ENCODE measurements around the gene TMEM151A. TPM values are rescaled to one million over a fixed set of nuclear protein-coding genes. Genes with fewer than 3 reads are reported as not detected.

TMEM151A gene
- total and polyA plus RNA-seq, 11 donors, result 0.08 to 7.9 (median 0.12) TPM; not detected in 5

DNA sequence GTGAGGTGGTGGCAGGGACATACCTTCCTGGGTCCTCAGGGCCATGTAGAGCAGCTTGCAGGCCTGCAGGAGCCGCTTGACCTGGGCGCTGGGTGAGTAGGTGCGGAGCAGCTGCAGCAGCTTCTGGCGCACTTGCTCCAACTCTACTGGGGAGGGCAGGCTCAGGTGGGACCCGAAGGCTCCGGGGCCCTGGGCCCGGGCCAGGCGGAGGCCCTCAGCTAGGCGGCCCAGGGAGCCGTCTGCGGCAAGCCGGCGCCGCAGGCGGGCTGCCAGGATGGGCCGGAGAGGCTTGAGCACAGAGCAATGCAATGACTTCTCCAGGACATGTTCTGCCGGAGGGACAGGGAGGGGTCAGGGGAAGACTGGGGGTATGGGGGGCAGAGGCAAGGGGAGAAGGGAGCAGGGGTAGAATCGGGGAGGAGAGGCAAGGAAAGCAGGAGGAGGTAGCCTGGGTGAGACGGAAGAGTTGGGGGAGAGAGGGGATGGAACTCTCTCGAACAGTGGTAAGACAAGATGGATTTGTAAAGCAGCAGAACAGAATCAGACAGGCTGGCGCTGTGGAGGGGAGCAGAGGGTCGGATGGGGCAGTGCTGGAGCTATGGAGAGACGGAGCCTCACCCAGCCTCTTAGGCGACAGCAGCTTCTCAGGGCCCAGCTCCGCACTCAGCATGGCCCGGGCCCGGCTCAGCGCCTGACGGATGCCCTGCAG is 42.4 kb downstream of the TMEM151A start:
- no peaks in the 10 kb centered on the region for H3K27me3 ChIP-seq
- H3K9me3 ChIP-seq, result no peaks in the 10 kb centered on the region
- no peak overlapping the region for H3K4me3 ChIP-seq
- H3K4me1 ChIP-seq, result peaks cover 4 to 36% (median 20%) of the 10 kb centered on the region in 12 donors
- H3K27ac ChIP-seq, result no peak overlapping the region
- whole genome bisulfite sequencing, 4 donors, result 84 to 89% (median 86%) methylated on average over 22 to 29 of the region's 29 CpGs
- intact Hi-C loops (cut with DNase I), result no loop called here
- H3K36me3 ChIP-seq, result peaks cover 0 to 38% (median 13%) of the 10 kb centered on the region in 9 donors
- peak in 3 of 5 donors; percentile 17 to 41 (median 20) for DNase-seq
- TF ChIP-seq CTCF (IDR thresholded peaks at IDR 0.05) (no peak), POLR2A (IDR thresholded peaks at IDR 0.05) (no peak)
- ATAC-seq, result no peak

DNA sequence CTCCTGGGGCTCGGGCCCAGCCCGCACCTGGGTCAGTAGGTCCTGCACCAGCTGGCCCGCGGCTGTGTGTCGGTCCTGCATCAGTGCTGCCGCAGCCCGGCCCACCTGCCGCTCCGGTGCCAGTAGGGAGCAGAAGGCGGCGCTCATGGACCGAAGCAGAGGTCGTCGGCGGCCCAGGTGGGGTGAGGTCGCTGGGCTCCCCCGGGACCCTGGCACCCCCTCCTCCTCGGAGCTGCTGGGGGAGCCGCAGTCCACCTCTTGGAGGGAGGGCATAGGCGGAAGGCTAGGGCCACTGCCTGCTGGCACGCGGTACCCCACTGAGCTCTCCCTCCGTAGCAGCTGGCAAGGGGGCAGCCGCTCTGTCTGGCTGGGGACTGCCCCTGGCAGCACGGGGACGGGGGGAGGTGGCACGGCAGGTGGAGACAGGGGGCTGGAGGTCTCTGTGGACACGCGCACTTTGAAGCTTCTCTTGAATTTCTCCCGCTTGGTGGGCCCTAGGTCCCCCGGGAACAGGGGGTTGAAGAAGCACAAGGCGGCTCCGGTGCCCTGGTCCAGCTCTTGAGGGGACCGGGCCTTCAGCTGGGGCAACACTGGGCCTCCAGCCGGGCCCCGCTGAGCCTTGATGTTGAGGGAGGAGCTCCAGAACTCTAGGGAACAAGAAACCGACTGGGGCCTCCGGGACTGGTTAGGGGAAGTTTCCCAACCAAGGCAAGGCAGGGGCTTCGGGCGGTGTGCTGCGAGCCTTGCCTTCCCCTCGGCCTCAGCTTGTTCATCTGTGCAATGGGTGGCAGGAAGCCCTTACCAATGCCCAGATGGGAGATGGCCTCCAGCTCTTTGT is 43.1 kb downstream of the TMEM151A start:
- Histone ChIP-seq H3K27ac (peak overlapping the region in 5 of 12 donors; percentile 4 to 81 (median 68)), H3K4me3 (peak overlapping the region in 9 of 12 donors; percentile 60 to 76 (median 69)), H3K4me1 (peaks cover 4 to 35% (median 20%) of the 10 kb centered on the region in 12 donors), H3K27me3 (no peaks in the 10 kb centered on the region), H3K36me3 (peaks cover 0 to 46% (median 21%) of the 10 kb centered on the region in 9 donors), H3K9me3 (no peaks in the 10 kb centered on the region)
- WGBS, 4 donors, result 78 to 84% (median 81%) methylated on average over 31 to 42 of the region's 42 CpGs
- DNase-seq, result peak in 3 of 5 donors; percentile 23 to 63 (median 32)
- no peak for ATAC-seq
- TF ChIP-seq CTCF (IDR thresholded peaks at IDR 0.05), result no peak
- no peak for TF ChIP-seq POLR2A (IDR thresholded peaks at IDR 0.05)
- intact Hi-C loops (cut with DNase I), result loop anchor here in 1 of 10 donors (5.0 kb wide), 1 partner anchor 43 kb away; the partner anchor contains the start of gene TMEM151A

DNA sequence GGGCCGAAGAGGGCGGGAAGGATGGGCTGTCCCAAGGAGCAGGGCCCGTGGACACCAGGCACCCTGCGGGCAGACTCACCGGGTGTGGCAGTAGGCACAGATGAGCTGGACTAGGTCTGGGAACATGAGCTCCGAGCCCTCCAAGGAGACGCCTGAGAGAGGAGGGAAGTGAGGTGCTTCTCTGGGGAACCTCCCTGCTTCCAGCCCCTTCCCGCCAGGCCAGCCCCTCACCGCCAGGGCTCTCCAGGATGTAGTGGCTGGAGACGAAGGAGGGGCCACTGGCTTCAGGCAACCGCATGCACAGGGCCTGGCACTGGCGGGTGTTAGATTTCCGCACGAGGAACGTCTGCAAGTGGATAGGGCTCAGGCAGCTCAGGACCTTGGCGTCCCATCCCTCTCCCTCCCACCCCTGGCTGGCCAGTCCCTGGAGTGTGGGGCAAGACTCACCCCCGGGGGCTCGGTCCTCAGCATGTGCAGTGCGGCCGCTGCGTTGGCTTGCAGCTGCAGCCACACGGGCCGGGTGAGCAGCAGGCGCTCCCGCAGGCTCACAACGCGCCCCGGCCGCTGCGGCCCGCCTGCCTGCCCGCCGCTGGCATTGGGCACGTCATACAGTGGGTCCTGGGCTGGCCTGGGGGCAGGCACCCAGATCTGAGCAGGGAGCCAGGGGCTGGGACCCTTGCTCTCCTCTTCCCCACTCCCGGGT is 44.0 kb downstream of the TMEM151A start:
- peak in 3 of 4 donors; percentile 27 to 61 (median 32) for ATAC-seq
- TF ChIP-seq POLR2A (IDR thresholded peaks at IDR 0.05) (no peak), CTCF (IDR thresholded peaks at IDR 0.05) (no peak)
- intact Hi-C loops (cut with DNase I), result loop anchor here in 1 of 10 donors (5.0 kb wide), 1 partner anchor 43 kb away; the partner anchor contains the start of gene TMEM151A
- Histone ChIP-seq H3K4me1 (peaks cover 4 to 35% (median 20%) of the 10 kb centered on the region in 12 donors), H3K27ac (peak overlapping the region; percentile 15 to 82 (median 72)), H3K36me3 (peaks cover 0 to 55% (median 29%) of the 10 kb centered on the region in 9 donors), H3K27me3 (no peaks in the 10 kb centered on the region), H3K4me3 (peak overlapping the region; percentile 36 to 76 (median 65)), H3K9me3 (no peaks in the 10 kb centered on the region)
- 9 to 16% (median 12%) methylated on average over 22 to 35 of the region's 35 CpGs for WGBS, 4 donors
- peak in 2 of 5 donors; percentile 33 to 54 for DNase-seq
